ENCODE data around the gene SPPL2B.
"Not testable (repeated sequence)": the region's sequence is repeated elsewhere in the genome, so short reads cannot be mapped to it uniquely, and the experiment has no call there.

SPPL2B gene

DNA sequence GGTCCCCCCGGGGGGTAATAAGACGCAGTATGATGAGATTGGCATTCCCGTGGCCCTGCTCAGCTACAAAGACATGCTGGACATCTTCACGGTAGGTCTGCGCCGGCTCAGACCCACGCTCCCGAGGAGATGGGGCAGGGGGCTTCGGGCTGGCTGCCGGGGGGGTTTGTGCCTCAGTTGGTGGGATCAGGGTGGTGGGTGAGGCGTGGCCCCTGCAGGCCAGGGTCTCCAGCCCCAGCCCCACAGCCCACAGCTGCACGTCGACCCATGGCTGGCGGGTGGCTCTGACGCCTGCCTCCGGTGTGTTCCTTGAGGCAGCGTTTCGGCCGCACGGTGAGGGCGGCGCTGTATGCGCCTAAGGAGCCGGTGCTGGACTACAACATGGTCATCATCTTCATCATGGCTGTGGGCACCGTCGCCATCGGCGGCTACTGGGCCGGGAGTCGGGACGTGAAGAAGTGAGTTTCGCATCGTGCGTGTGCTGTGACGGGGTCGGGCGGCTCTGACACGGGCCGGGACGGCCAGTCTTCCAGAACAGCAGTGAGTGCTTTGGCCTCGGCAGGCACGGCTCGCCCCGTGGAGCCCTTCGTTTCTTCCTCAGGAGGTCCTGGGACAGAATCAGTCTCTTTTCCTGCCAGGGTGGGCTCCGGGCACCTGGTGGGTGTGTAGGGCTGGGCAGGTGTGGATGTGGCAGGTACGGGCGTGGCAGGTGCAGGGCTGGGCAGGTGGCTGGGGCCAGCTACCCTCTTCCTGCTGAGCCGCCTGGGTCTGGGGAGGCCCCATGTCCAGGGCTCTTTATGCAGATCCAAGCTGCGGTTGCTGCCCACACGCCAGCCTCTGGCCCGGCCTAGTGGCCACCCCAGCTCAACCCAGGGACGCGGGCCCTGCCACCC lies 10.5 kb downstream of the SPPL2B start:
- DNase-seq (ENCODE audit: low spot score) = no peak

DNA sequence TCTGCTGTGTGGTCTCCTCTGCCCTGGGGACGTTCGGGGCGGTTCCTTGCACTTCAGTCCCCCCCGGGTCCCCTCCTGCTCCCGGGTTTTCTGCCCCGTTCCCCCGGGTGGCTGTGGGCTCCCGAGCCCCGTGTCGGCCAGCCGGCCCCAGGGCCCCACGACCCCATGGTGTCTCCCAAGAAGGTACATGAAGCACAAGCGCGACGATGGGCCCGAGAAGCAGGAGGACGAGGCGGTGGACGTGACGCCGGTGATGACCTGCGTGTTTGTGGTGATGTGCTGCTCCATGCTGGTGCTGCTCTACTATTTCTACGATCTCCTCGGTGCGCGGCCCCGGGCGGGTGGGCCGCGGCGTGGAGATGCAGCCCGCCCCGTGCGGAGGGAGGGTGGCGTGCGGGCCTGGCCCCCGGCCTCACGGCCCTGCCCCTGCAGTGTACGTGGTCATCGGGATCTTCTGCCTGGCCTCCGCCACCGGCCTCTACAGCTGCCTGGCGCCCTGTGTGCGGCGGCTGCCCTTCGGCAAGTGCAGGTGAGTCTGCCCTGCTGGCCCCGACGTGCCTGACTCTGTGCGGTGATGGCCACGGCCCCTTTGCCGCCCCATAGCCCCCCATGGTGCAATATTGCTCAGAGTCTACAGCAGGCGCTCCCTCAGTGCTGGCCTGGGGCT lies 11.3 kb downstream of the SPPL2B start:
- no peak for DNase-seq (ENCODE audit: low spot score)

DNA sequence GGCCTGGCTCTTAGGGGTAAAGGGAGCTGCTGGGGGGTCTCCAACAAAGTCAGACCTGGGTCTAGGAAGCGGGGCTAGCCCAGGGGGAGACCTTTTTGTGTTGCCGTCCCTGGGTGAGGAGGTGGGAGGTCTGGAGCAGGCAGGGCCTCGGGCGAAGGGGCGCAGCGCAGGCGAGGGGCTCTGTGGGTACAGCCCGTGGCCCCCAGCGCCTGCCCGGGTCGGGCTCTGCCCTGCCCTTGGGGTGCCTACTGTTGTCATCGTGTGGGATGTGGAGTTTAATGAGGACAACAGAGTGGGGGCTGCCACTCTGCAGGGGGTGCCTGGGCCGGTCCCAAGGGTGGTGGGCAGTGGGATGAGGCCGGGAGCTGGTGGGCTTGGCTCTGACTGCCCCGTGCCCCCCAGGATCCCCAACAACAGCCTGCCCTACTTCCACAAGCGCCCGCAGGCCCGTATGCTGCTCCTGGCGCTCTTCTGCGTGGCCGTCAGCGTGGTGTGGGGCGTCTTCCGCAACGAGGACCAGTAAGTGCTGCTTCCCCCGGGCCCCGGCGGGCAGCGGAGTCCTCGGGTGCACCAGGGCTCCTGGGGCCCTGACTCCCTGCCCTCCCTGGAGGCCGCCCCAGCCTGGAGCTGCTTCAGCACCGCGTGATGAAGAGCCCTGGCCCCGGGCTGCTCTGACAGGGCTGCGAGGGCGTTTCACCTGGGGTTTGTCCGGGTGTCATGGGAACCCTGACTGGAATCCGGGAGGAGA lies 12.2 kb downstream of the SPPL2B start:
- DNase-seq (ENCODE audit: low spot score) = no peak

DNA sequence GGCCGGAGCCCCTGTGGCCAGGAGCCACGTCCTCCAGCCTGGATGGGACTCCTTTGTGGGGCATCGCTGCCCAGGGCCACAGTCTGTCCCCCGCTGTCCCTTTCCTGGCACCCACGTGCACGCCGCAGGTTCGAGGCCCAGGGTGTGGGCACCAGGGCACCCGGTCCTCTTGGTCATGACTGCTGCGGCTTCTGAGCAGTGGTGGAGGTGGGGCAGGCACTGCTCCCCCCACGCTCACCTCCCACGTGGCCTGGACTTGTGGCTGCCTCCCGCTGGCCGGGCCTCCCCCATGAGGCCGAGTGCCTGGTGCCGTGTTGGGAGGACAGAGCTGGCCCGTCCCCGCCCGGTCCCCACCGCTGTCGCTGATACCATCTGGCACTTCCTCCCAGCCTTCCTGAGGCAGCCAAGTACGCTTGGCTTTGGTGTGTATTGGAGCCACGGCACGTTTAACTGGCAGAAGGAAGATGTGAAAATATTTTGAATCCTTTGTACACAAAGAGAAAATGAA lies 12.8 kb downstream of the SPPL2B start:
- no peak for DNase-seq (ENCODE audit: low spot score)

DNA sequence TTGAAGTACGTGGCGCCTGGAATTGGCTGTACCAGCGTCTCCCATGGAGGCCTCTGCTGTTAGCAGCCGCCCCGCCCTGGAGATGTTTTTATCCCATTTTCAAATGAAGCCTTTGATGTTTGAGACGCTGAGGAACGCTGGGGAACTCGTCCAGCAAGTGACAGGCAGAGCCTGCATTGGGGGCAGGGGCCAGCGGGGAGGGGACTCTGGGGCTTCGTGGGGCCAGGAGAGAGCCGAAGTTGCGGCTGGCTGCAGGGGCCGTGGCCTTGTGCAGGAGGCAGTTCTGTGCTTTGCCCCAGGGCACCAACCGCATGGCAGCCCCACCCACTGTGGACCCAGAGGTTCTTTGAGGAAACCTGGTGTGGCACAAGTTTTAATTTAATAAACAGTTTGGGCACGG lies 13.5 kb downstream of the SPPL2B start:
- DNase-seq (ENCODE audit: low spot score) = no peak

DNA sequence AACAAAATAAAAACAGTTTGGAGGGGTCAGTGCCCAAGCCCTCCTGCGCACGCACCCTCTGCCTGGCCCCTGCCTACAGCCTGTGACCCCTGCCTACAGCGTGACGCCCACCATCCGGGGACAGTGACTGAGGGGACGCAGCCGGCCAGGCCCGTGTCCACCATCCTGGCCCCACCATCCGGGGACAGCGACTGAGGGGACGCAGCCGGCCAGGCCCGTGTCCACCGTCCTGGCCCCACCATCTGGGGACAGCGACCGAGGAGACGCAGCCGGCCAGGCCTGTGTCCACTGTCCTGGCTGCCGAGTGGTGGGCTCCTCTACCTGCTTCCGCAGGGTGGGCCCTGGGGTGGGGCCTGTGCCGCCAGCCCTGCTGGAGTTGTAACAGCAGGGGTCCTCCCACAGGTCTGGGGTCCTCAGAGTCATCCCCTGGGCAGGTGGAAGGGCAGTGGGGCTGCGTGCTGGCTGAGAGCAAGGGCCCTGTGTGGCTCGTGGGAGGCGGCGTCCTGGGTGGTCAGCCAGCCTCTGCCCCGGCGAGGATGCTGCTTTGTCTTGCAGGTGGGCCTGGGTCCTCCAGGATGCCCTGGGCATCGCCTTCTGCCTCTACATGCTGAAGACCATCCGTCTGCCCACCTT lies 14.3 kb downstream of the SPPL2B start:
- DNase-seq (ENCODE audit: low spot score) = no peak

DNA sequence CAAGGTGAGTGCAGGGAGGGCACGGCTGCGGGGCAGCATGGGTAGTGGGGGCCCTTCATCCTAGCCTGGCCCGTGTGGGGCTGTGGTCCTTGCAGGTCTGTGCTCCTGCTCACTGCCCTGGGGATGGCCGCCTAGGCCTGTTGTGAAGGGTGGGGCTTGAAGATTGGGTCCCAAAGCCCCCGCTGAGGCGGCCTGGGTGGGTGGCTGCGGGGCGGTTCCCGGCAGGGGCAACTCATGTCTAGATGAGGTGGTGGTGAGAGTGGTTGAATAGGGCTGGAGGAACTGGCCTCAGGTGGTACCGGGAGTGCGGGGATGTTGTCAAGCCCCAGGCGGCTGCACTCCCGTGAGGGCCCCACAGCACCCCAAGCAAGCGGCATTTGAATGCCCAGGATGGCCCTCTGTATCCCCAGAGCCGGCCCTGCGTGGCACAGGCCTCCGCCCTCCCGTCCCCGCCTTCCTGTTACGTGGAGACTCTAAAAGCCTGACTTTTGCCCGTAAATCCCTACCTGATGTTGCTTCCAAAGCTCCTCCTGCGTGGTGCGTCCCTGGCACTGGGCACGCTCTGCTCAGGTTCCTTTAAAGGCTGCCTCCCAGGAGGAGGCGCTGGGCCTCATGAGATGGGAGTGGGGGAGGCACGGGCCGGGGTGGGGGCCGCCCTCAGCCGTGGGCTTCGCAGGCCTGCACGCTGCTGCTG lies 15.0 kb downstream of the SPPL2B start:
- no peak for DNase-seq (ENCODE audit: low spot score)

DNA sequence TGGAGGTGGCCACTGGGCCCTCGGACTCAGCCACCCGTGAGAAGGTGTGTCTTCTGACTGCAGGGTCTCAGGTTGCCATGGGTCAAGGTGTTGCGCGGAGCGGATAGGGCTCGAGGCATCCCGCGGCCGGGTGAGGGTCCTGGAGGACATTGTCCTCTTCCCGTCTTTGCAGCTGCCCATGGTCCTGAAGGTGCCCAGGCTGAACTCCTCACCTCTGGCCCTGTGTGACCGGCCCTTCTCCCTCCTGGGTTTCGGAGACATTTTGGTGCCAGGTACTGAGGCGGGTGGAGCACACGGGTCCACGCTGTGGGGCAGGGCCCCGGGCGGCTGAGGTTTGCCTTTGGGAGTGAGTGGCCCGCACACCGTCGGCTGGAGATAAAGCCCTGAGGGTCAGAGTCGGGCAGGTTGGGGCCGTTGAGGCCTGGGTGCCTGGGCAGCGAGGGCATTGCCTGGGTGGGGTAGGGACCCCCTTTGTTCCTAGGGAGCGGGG lies 15.9 kb downstream of the SPPL2B start:
- DNase-seq (ENCODE audit: low spot score) = no peak

DNA sequence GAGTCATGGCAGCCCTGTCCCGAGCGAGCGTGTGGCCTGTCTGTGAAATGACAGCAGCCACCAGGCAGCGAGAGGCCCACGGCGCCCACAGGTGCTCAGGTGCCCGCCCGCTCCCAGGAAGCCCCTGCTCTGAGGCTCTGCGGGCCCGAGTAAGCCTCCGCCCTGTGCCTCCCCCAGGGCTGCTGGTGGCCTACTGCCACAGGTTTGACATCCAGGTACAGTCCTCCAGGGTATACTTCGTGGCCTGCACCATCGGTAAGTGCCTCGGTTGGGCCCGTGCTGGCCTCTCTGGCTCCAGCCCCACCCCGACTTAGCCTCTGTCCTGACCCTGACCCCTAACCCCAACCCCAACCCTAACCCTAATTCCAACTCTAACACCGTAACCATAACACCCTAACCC lies 16.6 kb downstream of the SPPL2B start:
- DNase-seq (ENCODE audit: low spot score) = no peak

DNA sequence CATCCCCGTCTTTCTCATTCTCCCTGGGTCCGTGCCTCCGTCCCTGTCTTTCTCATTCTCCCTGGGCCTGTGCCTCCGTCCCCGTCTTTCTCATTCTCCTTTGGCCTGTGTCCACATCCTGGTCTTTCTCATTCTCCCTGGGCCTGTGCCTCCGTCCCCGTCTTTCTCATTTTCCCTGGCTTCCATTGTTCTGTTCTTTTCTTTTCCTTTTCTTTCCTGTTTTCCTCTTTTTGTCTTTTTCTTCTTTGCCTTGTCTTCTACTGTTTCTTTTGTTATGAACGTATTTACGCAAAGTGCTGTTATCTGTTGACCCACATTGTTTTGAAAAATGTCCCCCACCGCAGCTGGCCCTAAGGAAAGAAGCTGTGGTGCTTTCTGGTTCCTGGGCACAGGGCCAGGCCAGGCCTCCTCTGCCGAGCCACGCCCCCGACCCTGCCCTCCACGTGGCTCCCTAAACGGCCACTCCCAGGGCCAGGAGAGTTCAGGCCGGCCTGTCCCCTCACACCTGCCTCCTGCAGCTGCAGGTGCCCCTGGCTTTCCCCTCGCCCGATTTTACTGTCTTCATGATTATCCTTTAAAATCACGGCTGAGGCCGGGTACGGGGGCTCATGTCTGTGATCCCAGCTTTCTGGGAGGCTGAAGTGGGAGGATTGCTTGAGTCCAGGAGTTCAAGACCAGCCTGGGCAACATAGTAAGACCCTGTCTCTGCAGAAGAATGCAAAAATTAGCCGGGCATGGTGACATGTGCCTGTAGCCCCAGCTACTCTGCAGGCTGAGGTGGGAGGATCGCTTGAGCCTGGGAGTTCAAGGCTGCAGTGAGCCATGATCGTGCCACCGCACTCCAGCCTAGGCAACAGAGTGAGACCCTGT lies 17.5 kb downstream of the SPPL2B start:
- no peak for DNase-seq (ENCODE audit: low spot score)

DNA sequence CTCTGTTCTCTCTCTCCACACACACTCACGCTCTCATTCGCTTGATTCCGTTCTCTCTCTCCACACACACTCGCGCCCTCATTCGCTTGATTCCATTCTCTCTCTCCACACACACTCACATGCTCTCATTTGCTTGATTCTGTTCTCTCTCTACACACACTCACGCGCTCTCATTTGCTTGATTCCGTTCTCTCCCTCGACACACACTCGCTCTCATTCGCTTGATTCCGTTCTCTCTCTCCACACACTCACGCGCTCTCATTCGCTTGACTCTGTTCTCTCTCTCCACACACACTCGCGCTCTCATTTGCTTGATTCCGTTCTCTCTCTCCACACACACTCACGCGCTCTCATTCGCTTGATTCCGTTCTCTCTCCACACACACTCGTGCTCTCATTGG lies 21.3 kb downstream of the SPPL2B start:
- not testable (repeated sequence) for DNase-seq (ENCODE audit: low spot score)

DNA sequence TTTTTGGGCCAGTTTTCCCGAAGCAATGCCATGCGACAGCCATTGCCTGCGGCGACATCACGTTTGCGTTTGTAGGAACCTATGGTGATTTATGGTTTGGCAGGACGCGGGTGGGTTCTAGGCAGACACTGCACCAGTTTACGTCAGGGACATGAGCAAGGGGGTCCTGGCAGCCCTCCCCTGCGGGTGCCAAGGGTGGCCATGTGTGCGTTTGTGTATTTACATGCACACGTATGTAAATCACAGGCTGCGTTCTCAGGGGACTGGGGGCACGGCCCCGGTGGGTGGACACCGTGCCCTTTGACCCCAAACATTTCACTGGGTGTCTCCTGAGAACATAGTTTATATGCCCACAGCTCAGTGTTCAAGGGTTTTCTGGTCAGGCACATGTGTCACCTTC lies 22.2 kb downstream of the SPPL2B start:
- DNase-seq (ENCODE audit: low spot score) = no peak

DNA sequence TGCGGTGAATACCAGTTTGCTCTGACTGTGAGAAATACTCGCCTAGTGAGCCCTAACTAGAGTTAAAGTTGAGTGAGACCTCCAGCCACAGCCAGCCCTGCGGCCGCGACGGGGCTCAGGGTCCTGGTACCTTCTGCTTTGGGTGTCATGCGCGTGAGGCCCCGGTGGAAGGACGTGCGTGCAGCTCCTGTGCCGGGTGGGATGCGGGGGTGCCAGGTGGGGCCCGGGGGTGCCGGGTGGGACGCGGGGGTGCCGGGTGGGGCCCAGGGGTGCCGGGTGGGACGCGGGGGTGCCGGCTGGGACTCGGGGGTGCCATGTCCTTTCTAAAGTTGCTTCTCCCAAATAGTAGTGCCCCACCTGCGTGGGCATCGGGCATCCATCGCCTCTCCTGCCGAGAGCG lies 23.1 kb downstream of the SPPL2B start:
- DNase-seq (ENCODE audit: low spot score) = no peak

DNA sequence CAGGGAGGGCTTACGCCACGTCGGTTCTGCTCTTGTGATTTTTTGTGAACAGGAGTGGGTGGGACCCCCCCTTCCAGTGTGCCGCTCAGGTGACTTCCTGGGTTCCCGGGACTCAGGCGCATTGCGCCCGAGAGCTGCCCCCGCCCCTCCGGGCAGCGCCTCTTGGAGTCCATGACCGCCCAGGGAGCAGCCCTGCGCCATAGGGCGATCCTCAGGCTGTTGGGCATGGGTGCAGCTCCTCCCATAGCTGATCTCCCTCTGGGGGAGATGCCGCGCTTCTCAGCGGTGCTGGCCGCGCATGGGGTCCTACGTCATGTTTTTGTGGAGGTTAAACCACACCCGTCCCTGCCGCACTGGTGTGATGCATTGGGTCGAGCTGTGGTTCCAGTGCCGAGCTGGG lies 23.6 kb downstream of the SPPL2B start:
- DNase-seq (ENCODE audit: low spot score) = no peak

DNA sequence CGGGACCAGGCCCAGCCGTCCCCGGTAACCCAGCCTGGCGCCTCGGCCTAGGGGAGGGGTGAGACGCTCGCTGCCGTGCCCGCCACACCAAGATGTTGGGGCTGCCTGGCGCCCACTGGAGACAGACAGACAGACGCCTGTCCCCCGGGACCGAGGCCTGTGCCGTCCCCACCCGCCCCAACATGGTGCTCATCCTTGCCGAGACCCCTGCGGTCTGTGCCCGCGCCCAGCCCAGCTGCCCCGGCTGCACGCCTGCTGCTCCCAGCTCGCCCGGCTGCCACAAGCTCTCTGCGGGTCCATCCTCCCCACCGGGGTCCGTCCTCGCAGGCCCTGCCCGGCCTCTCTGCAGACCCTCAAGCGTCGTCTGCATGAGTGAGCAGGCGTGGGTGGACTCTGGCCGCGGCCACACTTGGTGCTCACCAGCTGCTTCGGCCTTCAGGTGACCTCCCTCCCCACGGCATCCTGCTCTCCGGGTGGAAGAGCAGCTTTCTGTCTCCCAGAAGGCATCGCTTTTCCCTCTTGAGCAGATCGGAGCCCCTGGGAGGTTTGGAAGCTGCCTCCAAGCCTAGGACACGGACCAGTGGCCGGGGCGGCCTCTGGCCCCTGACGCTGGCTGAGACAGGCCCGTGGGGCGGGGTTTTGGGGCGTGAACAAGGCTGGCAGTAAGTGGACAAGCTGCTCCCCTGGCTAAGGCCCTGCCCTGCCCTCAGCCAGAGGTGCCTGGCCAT lies 24.8 kb downstream of the SPPL2B start:
- DNase-seq (ENCODE audit: low spot score) = no peak

DNA sequence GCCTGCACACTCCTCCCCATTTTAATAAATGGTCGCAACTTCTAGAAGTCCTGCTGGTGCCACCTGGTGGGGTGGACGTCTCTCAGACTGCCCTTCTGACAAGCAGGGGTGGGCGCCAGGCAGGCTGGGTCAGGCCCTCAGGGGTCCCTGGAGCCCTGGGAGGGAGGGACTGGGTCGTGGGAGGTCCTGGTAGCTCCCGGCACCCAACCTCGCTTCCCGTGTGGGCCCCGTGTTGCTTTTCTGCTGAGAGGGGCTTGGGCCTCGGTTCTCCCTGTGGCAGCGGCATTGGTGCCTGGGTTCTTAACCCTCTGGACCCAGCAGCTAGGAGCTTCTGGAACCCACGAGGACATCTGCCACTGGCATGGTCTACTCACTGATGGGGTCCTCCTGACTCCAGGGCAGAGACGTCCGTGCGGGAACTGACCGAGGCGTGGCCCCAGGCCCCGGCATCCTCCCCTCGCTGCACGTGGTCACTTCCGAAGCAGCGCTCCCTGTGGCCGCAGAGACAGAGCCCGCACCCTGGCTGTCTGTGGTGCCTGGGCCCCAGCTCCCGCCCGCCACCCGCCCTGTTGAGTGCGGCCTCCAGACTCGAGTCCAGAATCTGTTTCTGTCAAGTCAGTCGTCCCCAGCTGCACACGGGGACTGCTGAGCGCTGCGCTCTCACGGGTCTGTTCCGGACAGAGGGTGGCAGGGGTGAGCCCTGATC lies 25.6 kb downstream of the SPPL2B start:
- DNase-seq (ENCODE audit: low spot score) = no peak

DNA sequence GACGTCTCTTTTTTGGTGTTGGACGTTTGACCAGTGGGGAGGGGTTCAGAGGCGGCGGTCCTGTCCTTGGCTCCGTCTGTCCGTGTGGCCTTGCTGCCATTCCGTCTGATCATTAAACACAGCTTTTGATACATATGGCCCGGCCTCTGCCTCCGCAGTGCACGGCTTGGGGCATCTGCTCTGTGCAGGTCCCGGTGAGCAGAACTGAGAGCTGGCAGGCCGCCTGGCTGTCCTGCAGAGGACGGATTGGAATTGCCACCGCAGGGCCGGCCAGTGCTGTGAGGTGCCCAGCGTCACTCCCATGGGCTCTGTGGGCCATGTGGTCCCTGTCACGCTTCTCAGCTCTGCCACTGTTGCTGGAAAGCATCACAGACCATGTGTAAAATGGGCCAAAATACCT lies 26.2 kb downstream of the SPPL2B start:
- DNase-seq (ENCODE audit: low spot score) = no peak

DNA sequence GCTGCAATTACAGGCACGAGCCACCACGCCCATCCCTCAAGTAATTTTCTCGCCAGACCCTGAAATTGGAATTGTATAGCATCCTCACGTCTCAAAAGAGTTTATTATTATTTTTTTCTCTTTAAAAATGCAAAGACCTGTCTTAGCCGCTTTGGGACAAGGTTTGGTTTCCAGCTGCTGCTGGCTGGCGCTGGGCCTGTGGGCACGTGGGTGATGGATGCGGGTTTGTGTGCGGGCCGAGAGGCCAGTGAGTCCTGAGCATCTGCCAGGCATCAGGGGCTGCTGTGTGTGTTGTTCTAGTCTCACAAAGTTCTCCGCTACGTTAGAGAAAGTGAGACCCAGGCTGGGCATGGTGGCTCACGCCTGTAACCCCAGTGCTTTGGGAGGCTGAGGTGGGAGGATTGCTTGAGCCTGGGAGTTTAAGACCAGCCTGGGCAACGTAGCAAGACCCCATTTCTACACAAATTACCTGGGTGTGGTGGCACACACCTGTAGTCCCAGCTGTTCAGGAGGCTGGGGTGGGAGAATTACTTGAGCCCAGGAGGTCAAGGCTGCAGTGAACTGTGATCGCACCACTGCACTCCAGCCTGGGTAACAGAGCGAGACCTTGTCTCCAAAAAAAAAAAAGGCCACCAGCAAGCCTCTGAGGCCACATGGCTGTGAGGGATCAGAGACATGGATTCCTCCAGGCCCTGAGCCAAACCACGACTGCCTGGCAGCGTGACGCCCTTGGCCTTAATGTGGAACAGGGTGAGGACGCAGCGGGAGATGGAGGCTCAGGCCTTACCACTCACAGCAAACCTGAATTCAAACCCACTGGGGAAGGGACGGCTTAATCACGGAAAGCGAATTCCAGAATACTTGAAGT lies 26.9 kb downstream of the SPPL2B start:
- DNase-seq (ENCODE audit: low spot score) = no peak
